Upper lobe of left lung (tissue), 6 donors: ENCODE data around the gene PLA2G15. TPM values are rescaled to one million over a fixed set of nuclear protein-coding genes. Genes with fewer than 3 reads are reported as not detected.

Experiments used
- ATAC-seq, 2 donors: fragments of 200-7000 bp; cut with Tn5 transposase; one replicate each; pipeline ENCODE4 v1.9.1; 2022; ENCODE audit warnings: mild to moderate bottlenecking in 2 of 2, moderate library complexity in 2 of 2; ENCODE audit not compliant: low FRiP score in 2 of 2
- DNase-seq, 2 donors: peaks; one replicate each; pipeline ENCODE4 v3.0.0-alpha.2; 2019 to 2020
- H3K27ac ChIP-seq, 4 donors: fragments of 200-600 bp; sonication (generic); one replicate each; pipeline ENCODE4 v1.5.1; 2016 to 2019
- H3K27me3 ChIP-seq, 4 donors: fragments of 200-600 bp; sonication (generic); one replicate each; pipeline ENCODE4 v1.5.1; 2017 to 2019
- H3K36me3 ChIP-seq, 4 donors: fragments of 200-600 bp; sonication (generic); one replicate each; pipeline ENCODE4 v1.5.1; 2016 to 2019
- H3K4me1 ChIP-seq, 4 donors: fragments of 200-600 bp; sonication (generic); one replicate each; pipeline ENCODE4 v1.5.1; 2018 to 2019
- H3K4me3 ChIP-seq, 4 donors: fragments of 200-600 bp; sonication (generic); one replicate each; pipeline ENCODE4 v1.5.1; 2017 to 2019; ENCODE audit warnings: mild to moderate bottlenecking in 2 of 4, moderate library complexity in 1 of 4
- H3K9me3 ChIP-seq, 4 donors: fragments of 200-600 bp; sonication (generic); one replicate each; pipeline ENCODE4 v1.5.1; 2018 to 2019
- CTCF ChIP-seq, 6 experiments: fragments of 450-650 bp in 4 of 6; fragments of 200-600 bp in 2 of 6; sonication (generic) in 2 of 6; IDR thresholded peaks; one replicate each; pipeline ENCODE4 v1.5.1; 2016 to 2019; ENCODE audit warnings: antibody characterized with exemption in 6 of 6
- EP300 ChIP-seq, 4 donors: sonication (generic); formaldehyde crosslinking; IDR thresholded peaks; one replicate each; pipeline ENCODE4 v1.5.1; 2017; ENCODE audit warnings: antibody characterized with exemption in 4 of 4, control low read depth in 2 of 4
- POLR2A ChIP-seq, 4 donors: fragments of 450-650 bp; IDR thresholded peaks; one replicate each; pipeline ENCODE4 v1.5.1; 2016 to 2017; ENCODE audit warnings: antibody characterized with exemption in 4 of 4, mild to moderate bottlenecking in 2 of 4
- POLR2AphosphoS5 ChIP-seq, 2 donors: sonication (generic); formaldehyde crosslinking; IDR thresholded peaks; one replicate each; pipeline ENCODE4 v1.5.1; 2017; ENCODE audit warnings: antibody characterized with exemption in 2 of 2
- WGBS, 2 donors: methylation state at CpG; one replicate each; pipeline ENCODE4 v1.1.5; 2017 to 2018; 5-methylcytosine and 5-hydroxymethylcytosine counted together
- total RNA-seq, 6 donors: library from RNA; depleted of rRNA in 4 of 6; stranded (reverse); fragments of >200 nt in 4 of 6; gene quantifications; one replicate each; pipeline versions ENCODE4 v1.1.0 to v1.2.1, GENCODE V29; 2016 to 2021
- donor health status: DM: no; HTN: no; CAD: no; lungs with moderate emphysema.
- donor health status: DM: no; HTN: yes; CAD: no; lungs with severe emphysema.

Gene PLA2G15
- total RNA-seq, 6 donors from 2014 or later, result 25.6 to 84.8 (median 57.5) TPM

- Histone ChIP-seq H3K4me3 (no peak overlapping the region), H3K27me3 (no peaks in the 10 kb centered on the region), H3K4me1 (peaks cover 26 to 54% (median 32%) of the 10 kb centered on the region in 4 donors), H3K9me3 (no peaks in the 10 kb centered on the region), H3K27ac (no peak overlapping the region), H3K36me3 (no peaks in the 10 kb centered on the region)
- DNase-seq, result no peak
- 82 to 91% methylated on average over 8 to 9 of the region's 9 CpGs for WGBS, 2 donors
- TF ChIP-seq CTCF (IDR thresholded peaks at IDR 0.05) (no peak), POLR2AphosphoS5 (IDR thresholded peaks at IDR 0.05) (no peak), POLR2A (IDR thresholded peaks at IDR 0.05) (no peak), EP300 (IDR thresholded peaks at IDR 0.05) (no peak)
- no peak for ATAC-seq
Observed at GRCh38 chr16:68242926-68243858, 2.0 kb upstream of the PLA2G15 start.

- H3K9me3 ChIP-seq, result no peaks in the 10 kb centered on the region
- peak overlapping the region; percentile 55 to 88 (median 71) for H3K27ac ChIP-seq
- no peaks in the 10 kb centered on the region for H3K27me3 ChIP-seq
- no peak for TF ChIP-seq POLR2A (IDR thresholded peaks at IDR 0.05)
- no peak for TF ChIP-seq CTCF (IDR thresholded peaks at IDR 0.05)
- TF ChIP-seq POLR2AphosphoS5 (IDR thresholded peaks at IDR 0.05), result no peak
- TF ChIP-seq EP300 (IDR thresholded peaks at IDR 0.05), result no peak
- ATAC-seq, result no peak
- peak overlapping the region; percentile 31 to 92 (median 89) for H3K4me3 ChIP-seq
- H3K4me1 ChIP-seq, result peaks cover 23 to 45% (median 28%) of the 10 kb centered on the region in 4 donors
- DNase-seq, result no peak
- WGBS, 2 donors, result 3 to 10% methylated on average over 17 to 19 of the region's 20 CpGs
- peaks cover 0 to 7% (median 1%) of the 10 kb centered on the region in 4 donors for H3K36me3 ChIP-seq
Observed at GRCh38 chr16:68244481-68244902, 681 bp upstream of the PLA2G15 start.

GRCh38 chr16:68246121-68246520 lies 948 bp downstream of the PLA2G15 start:
- Histone ChIP-seq H3K36me3 (peaks cover 0 to 23% (median 9%) of the 10 kb centered on the region in 4 donors), H3K4me3 (peak overlapping the region in 3 of 4 donors; percentile 87 to 92 (median 91)), H3K4me1 (peaks cover 15 to 37% (median 24%) of the 10 kb centered on the region in 4 donors), H3K9me3 (no peaks in the 10 kb centered on the region), H3K27me3 (no peaks in the 10 kb centered on the region), H3K27ac (peak overlapping the region in 3 of 4 donors; percentile 55 to 88 (median 81))
- WGBS, 2 donors, result 80 to 86% methylated on average over 4 to 7 of the region's 7 CpGs
- DNase-seq (no peak), ATAC-seq (no peak)
- TF ChIP-seq CTCF (IDR thresholded peaks at IDR 0.05) (no peak), POLR2A (IDR thresholded peaks at IDR 0.05) (no peak), EP300 (IDR thresholded peaks at IDR 0.05) (no peak), POLR2AphosphoS5 (IDR thresholded peaks at IDR 0.05) (no peak)

DNA sequence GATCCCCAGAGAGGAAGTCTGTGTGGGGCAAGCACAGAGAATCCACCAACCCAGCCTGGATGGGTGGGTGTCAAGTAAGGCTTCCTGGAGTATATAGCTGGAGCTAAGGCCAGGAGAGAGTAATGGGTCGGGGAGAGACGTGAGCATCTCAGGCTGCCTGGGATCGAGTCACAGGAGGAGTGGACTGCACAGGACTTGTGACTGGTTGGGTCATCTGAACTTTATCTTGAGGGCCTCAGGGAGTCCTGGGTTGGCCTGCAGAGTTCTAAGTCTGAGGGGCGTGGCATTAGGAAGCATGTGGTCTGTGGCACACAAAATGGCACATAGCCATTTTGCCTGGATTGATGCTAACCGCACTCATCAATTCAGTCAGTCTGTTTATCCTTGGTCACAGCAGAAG lies 1.5 kb downstream of the PLA2G15 start:
- Histone ChIP-seq H3K27ac (peak overlapping the region in 2 of 4 donors; percentile 55 to 88), H3K27me3 (no peaks in the 10 kb centered on the region), H3K9me3 (no peaks in the 10 kb centered on the region), H3K36me3 (peaks cover 0 to 26% (median 9%) of the 10 kb centered on the region in 4 donors), H3K4me3 (peak overlapping the region in 3 of 4 donors; percentile 87 to 92 (median 91)), H3K4me1 (peaks cover 15 to 37% (median 24%) of the 10 kb centered on the region in 4 donors)
- TF ChIP-seq EP300 (IDR thresholded peaks at IDR 0.05), result no peak
- no peak for TF ChIP-seq CTCF (IDR thresholded peaks at IDR 0.05)
- no peak for TF ChIP-seq POLR2AphosphoS5 (IDR thresholded peaks at IDR 0.05)
- peak in 1 of 4 donors; percentile 52 for TF ChIP-seq POLR2A (IDR thresholded peaks at IDR 0.05)
- 84 to 92% methylated on average over 4 to 5 of the region's 5 CpGs for WGBS, 2 donors
- ATAC-seq, result peak; percentile 1 to 3
- no peak for DNase-seq
